SJCRH30 (cell line): ENCODE results near the gene PSMB5. TPM values are rescaled to one million over a fixed set of nuclear protein-coding genes. Genes with fewer than 3 reads are reported as not detected.
A peak's percentile ranks its signal among the peaks of the same experiment; 100 is the strongest.

Experiments
- DNase-seq, 2 experiments: peaks; one replicate each; pipeline ENCODE4 v3.0.0-alpha.2; 2015 to 2020
- H3K27ac ChIP-seq: fragments of 250-450 bp; sonication (Bioruptor Pico); 2 replicates; pipeline ENCODE4 v1.5.1; 2020; ENCODE audit warnings: mild to moderate bottlenecking, moderate library complexity
- H3K27me3 ChIP-seq: fragments of 250-450 bp; sonication (Bioruptor Pico); 2 replicates; pipeline ENCODE4 v1.5.1; 2020; ENCODE audit warnings: mild to moderate bottlenecking, moderate library complexity
- H3K36me3 ChIP-seq: fragments of 250-450 bp; sonication (Bioruptor Pico); 2 replicates; pipeline ENCODE4 v1.5.1; 2020; ENCODE audit warnings: mild to moderate bottlenecking, moderate library complexity
- H3K4me1 ChIP-seq: fragments of 250-450 bp; sonication (Bioruptor Pico); 2 replicates; pipeline ENCODE4 v1.5.1; 2020; ENCODE audit warnings: mild to moderate bottlenecking, moderate library complexity
- H3K4me3 ChIP-seq: fragments of 250-450 bp; sonication (Bioruptor Pico); 2 replicates; pipeline ENCODE4 v1.5.1; 2020; ENCODE audit warnings: mild to moderate bottlenecking, moderate library complexity
- H3K9me3 ChIP-seq: fragments of 250-450 bp; sonication (Bioruptor Pico); replicated peaks from 2 replicates; pipeline ENCODE4 v1.5.1; 2020; ENCODE audit warnings: mild to moderate bottlenecking, moderate library complexity
- total RNA-seq: library from RNA; depleted of rRNA; stranded (reverse); fragments of >200 nt; shearing (Covaris generic); gene quantifications from 2 replicates; pipeline ENCODE4 v1.2.3, GENCODE V29; 2014

The PSMB5 gene
- total RNA-seq, 1 experiment from 2014 or later: 224 TPM

- peak in 1 of 2 experiments; percentile 32 for DNase-seq
Observed at GRCh38 chr14:23054000-23054811, 19.5 kb upstream of the PSMB5 start.

GRCh38 chr14:23053426-23053825 is 18.7 kb upstream of the PSMB5 start:
- Histone ChIP-seq H3K4me3 (no peak overlapping the region), H3K36me3 (peaks cover 3% of the 10 kb centered on the region; the same call in 1 of the 2 replicates), H3K4me1 (peaks cover 3% of the 10 kb centered on the region; the same call in 1 of the 2 replicates), H3K27me3 (no peaks in the 10 kb centered on the region), H3K9me3 (no peaks in the 10 kb centered on the region), H3K27ac (no peak overlapping the region)
- DNase-seq: no peak

More at GRCh38 chr14:23054000-23054811, 19.5 kb upstream of the PSMB5 start:
- H3K36me3 ChIP-seq: peaks cover 4% of the 10 kb centered on the region; the same call in 1 of the 2 replicates
- H3K27ac ChIP-seq: no peak overlapping the region
- H3K4me1 ChIP-seq: peaks cover 3% of the 10 kb centered on the region; the same call in 1 of the 2 replicates
- H3K9me3 ChIP-seq: no peaks in the 10 kb centered on the region
- no peak overlapping the region for H3K4me3 ChIP-seq
- H3K27me3 ChIP-seq: no peaks in the 10 kb centered on the region

GRCh38 chr14:23052671-23053070 is 18.0 kb upstream of the PSMB5 start:
- no peaks in the 10 kb centered on the region for H3K27me3 ChIP-seq
- H3K27ac ChIP-seq: no peak overlapping the region
- DNase-seq: no peak
- no peak overlapping the region for H3K4me3 ChIP-seq
- H3K9me3 ChIP-seq: no peaks in the 10 kb centered on the region
- H3K4me1 ChIP-seq: peaks cover 3% of the 10 kb centered on the region; the same call in 1 of the 2 replicates
- H3K36me3 ChIP-seq: peaks cover 5% of the 10 kb centered on the region; the same call in 1 of the 2 replicates

- peaks cover 5% of the 10 kb centered on the region; the same call in 1 of the 2 replicates for H3K36me3 ChIP-seq
- H3K4me1 ChIP-seq: peaks cover 3% of the 10 kb centered on the region; the same call in 1 of the 2 replicates
- DNase-seq: no peak
- no peaks in the 10 kb centered on the region for H3K27me3 ChIP-seq
- H3K9me3 ChIP-seq: no peaks in the 10 kb centered on the region
- H3K4me3 ChIP-seq: no peak overlapping the region
- no peak overlapping the region for H3K27ac ChIP-seq
Observed at GRCh38 chr14:23052182-23052623, 17.5 kb upstream of the PSMB5 start.

GRCh38 chr14:23051141-23052057 is 16.7 kb upstream of the PSMB5 start:
- H3K4me1 ChIP-seq: peaks cover 3% of the 10 kb centered on the region; the same call in 1 of the 2 replicates
- no peaks in the 10 kb centered on the region for H3K9me3 ChIP-seq
- no peak overlapping the region for H3K27ac ChIP-seq
- no peak for DNase-seq
- H3K27me3 ChIP-seq: no peaks in the 10 kb centered on the region
- no peak overlapping the region for H3K4me3 ChIP-seq
- H3K36me3 ChIP-seq: peaks cover 5% of the 10 kb centered on the region; the same call in 1 of the 2 replicates

- DNase-seq: no peak
- no peaks in the 10 kb centered on the region for H3K4me1 ChIP-seq
Observed at GRCh38 chr14:23049011-23049410, 14.3 kb upstream of the PSMB5 start.

GRCh38 chr14:23047751-23048693 is 13.3 kb upstream of the PSMB5 start:
- H3K27ac ChIP-seq: no peak overlapping the region

More at GRCh38 chr14:23049011-23049410, 14.3 kb upstream of the PSMB5 start:
- Histone ChIP-seq H3K36me3 (peaks cover 5% of the 10 kb centered on the region; the same call in 1 of the 2 replicates), H3K9me3 (no peaks in the 10 kb centered on the region), H3K27ac (no peak overlapping the region), H3K27me3 (no peaks in the 10 kb centered on the region), H3K4me3 (no peak overlapping the region)

GRCh38 chr14:23047034-23047634 is 12.4 kb upstream of the PSMB5 start:
- no peak overlapping the region for H3K4me3 ChIP-seq
- H3K4me1 ChIP-seq: no peaks in the 10 kb centered on the region

More at GRCh38 chr14:23047751-23048693, 13.3 kb upstream of the PSMB5 start:
- peaks cover 5% of the 10 kb centered on the region; the same call in 1 of the 2 replicates for H3K36me3 ChIP-seq
- no peaks in the 10 kb centered on the region for H3K4me1 ChIP-seq
- H3K9me3 ChIP-seq: no peaks in the 10 kb centered on the region
- DNase-seq: no peak
- H3K4me3 ChIP-seq: no peak overlapping the region
- H3K27me3 ChIP-seq: no peaks in the 10 kb centered on the region

GRCh38 chr14:23045419-23046357 is 11.0 kb upstream of the PSMB5 start:
- H3K27ac ChIP-seq: no peak overlapping the region
- H3K4me1 ChIP-seq: no peaks in the 10 kb centered on the region
- DNase-seq: no peak
- H3K27me3 ChIP-seq: no peaks in the 10 kb centered on the region
- no peak overlapping the region for H3K4me3 ChIP-seq
- peaks cover 5% of the 10 kb centered on the region; the same call in 1 of the 2 replicates for H3K36me3 ChIP-seq
- no peaks in the 10 kb centered on the region for H3K9me3 ChIP-seq

More at GRCh38 chr14:23047034-23047634, 12.4 kb upstream of the PSMB5 start:
- Histone ChIP-seq H3K27ac (no peak overlapping the region), H3K27me3 (no peaks in the 10 kb centered on the region), H3K36me3 (peaks cover 5% of the 10 kb centered on the region; the same call in 1 of the 2 replicates), H3K9me3 (no peaks in the 10 kb centered on the region)
- DNase-seq: no peak

GRCh38 chr14:23044840-23045239 is 10.1 kb upstream of the PSMB5 start:
- Histone ChIP-seq H3K27ac (no peak overlapping the region), H3K4me1 (no peaks in the 10 kb centered on the region), H3K4me3 (no peak overlapping the region), H3K27me3 (no peaks in the 10 kb centered on the region), H3K9me3 (no peaks in the 10 kb centered on the region), H3K36me3 (peaks cover 5% of the 10 kb centered on the region; the same call in 1 of the 2 replicates)
- DNase-seq: no peak

- no peak for DNase-seq
- peaks cover 5% of the 10 kb centered on the region; the same call in 1 of the 2 replicates for H3K36me3 ChIP-seq
- H3K4me1 ChIP-seq: no peaks in the 10 kb centered on the region
- no peak overlapping the region for H3K27ac ChIP-seq
- no peaks in the 10 kb centered on the region for H3K9me3 ChIP-seq
- no peak overlapping the region for H3K4me3 ChIP-seq
- no peaks in the 10 kb centered on the region for H3K27me3 ChIP-seq
Observed at GRCh38 chr14:23043754-23044153, 9.1 kb upstream of the PSMB5 start.

- Histone ChIP-seq H3K27me3 (no peaks in the 10 kb centered on the region), H3K27ac (no peak overlapping the region), H3K36me3 (no peaks in the 10 kb centered on the region), H3K9me3 (no peaks in the 10 kb centered on the region), H3K4me3 (no peak overlapping the region), H3K4me1 (no peaks in the 10 kb centered on the region)
- DNase-seq: no peak
Observed at GRCh38 chr14:23043145-23043544, 8.4 kb upstream of the PSMB5 start.
